H1 (cell line): ENCODE data around the gene BLOC1S3. TPM values are rescaled to one million over a fixed set of nuclear protein-coding genes. Genes with fewer than 3 reads are reported as not detected.
A peak's percentile ranks its signal among the peaks of the same experiment; 100 is the strongest.

ENCODE experiments used
- CTCF ChIA-PET: fragments of 300-600 bp; sonication (Branson Sonifier 250); formaldehyde crosslinking; loops from one replicate; lab custom pipeline; 2021; ENCODE audit not compliant: partially characterized antibody; lab: Charles Lee
- POLR2A ChIA-PET: fragments of 300-600 bp; sonication (Branson Sonifier 250); formaldehyde crosslinking; loops from one replicate; lab custom pipeline; 2021; ENCODE audit warnings: inconsistent platforms; ENCODE audit not compliant: partially characterized antibody; lab: Charles Lee
- DNase-seq, 2 experiments: peaks; one replicate each; pipeline versions ENCODE4 v3.0.0 to v3.0.0-alpha.2; 2010 to 2022; ENCODE audit warnings: low spot score in 2 of 2, low read depth in 1 of 2, mixed read lengths in 1 of 2
- FAIRE-seq: peaks from 2 replicates; lab custom pipeline; 2011; peaks lifted over from hg19 to GRCh38; lab: Jason Lieb, UNC
- H2AFZ ChIP-seq: 2 replicates; pipeline ENCODE4 v1.8.1; 2012; ENCODE audit warnings: low read length, inconsistent platforms
- H2AK5ac ChIP-seq: 2 replicates; pipeline ENCODE4 v1.6.1; 2013; ENCODE audit warnings: low read depth, low read length
- H2BK120ac ChIP-seq: replicated peaks from 2 replicates; pipeline ENCODE3; 2013; ENCODE audit warnings: low read depth, low read length, inconsistent platforms
- H2BK12ac ChIP-seq: 2 replicates; pipeline ENCODE4 v1.6.1; 2013; ENCODE audit warnings: low read depth, low read length
- H2BK15ac ChIP-seq: 2 replicates; pipeline ENCODE4 v1.6.1; 2013; ENCODE audit warnings: low read length
- H2BK20ac ChIP-seq: 2 replicates; pipeline ENCODE4 v1.6.1; 2013; ENCODE audit warnings: low read length
- H2BK5ac ChIP-seq: 2 replicates; pipeline ENCODE4 v1.6.1; 2013; ENCODE audit warnings: low read depth, low read length
- H3K14ac ChIP-seq: 2 replicates; pipeline ENCODE4 v1.6.1; 2013; ENCODE audit warnings: inconsistent platforms; ENCODE audit not compliant: insufficient read length
- H3K18ac ChIP-seq: 2 replicates; pipeline ENCODE4 v1.6.1; 2013; ENCODE audit warnings: low read length; ENCODE audit errors: extremely low read depth
- H3K23ac ChIP-seq: 2 replicates; pipeline ENCODE4 v1.6.1; 2013; ENCODE audit warnings: inconsistent platforms; ENCODE audit not compliant: insufficient read length
- H3K23me2 ChIP-seq: 2 replicates; pipeline ENCODE4 v1.6.1; 2013; ENCODE audit warnings: low read depth, low read length
- H3K27ac ChIP-seq: 2 replicates; pipeline ENCODE4 v1.6.1; 2011; ENCODE audit warnings: low read depth, low read length, inconsistent platforms
- H3K27me3 ChIP-seq, 4 experiments: replicated peaks in 1 of 4; 1 replicate in 1 of 4; 2 replicates in 3 of 4; pipeline versions ENCODE4 v1.6.1 to v1.8.1; 2011 to 2013; ENCODE audit warnings: low read length in 3 of 4, mild to moderate bottlenecking in 3 of 4, inconsistent platforms in 2 of 4, mixed read lengths in 2 of 4, moderate library complexity in 1 of 4; ENCODE audit not compliant: control insufficient read depth in 3 of 4, insufficient read depth in 3 of 4; ENCODE audit errors: extremely low read depth in 1 of 4
- H3K36me3 ChIP-seq, 4 experiments: 2 replicates each; pipeline versions ENCODE4 v1.6.1 to v1.8.1; 2011 to 2013; ENCODE audit warnings: mild to moderate bottlenecking in 4 of 4, low read length in 3 of 4, moderate library complexity in 2 of 4, control low read depth in 1 of 4, inconsistent platforms in 1 of 4; ENCODE audit not compliant: insufficient read depth in 4 of 4, control insufficient read depth in 2 of 4
- H3K4ac ChIP-seq: replicated peaks from 2 replicates; pipeline ENCODE3; 2013; ENCODE audit warnings: low read length, low read depth, mixed read lengths, inconsistent platforms; ENCODE audit not compliant: insufficient read length
- H3K4me1 ChIP-seq, 4 experiments: replicated peaks in 1 of 4; 1 replicate in 1 of 4; 2 replicates in 3 of 4; pipeline versions ENCODE4 v1.6.1 to v1.8.1; 2011 to 2013; ENCODE audit warnings: low read length in 3 of 4, inconsistent platforms in 2 of 4, mixed read lengths in 1 of 4; ENCODE audit not compliant: insufficient read depth in 4 of 4, control insufficient read depth in 3 of 4
- H3K4me2 ChIP-seq, 2 experiments: 2 replicates each; pipeline versions ENCODE4 v1.6.1 to v1.8.1; 2011 to 2013; ENCODE audit warnings: low read depth in 2 of 2, low read length in 2 of 2, control low read depth in 1 of 2, inconsistent platforms in 1 of 2, mild to moderate bottlenecking in 1 of 2; ENCODE audit not compliant: insufficient read depth in 1 of 2
- H3K4me3 ChIP-seq, 4 experiments: fragments of 200-600, 300-600 bp in 1 of 4; sonication (generic), shearing (Covaris generic), sonication (Bioruptor Twin) in 1 of 4; 2 replicates each; pipeline versions ENCODE4 v1.5.1 to v1.8.1; 2011 to 2016; ENCODE audit warnings: low read length in 4 of 4, low read depth in 3 of 4, control low read depth in 2 of 4, inconsistent platforms in 2 of 4, mild to moderate bottlenecking in 2 of 4, mixed read lengths in 1 of 4, moderate library complexity in 1 of 4; ENCODE audit not compliant: insufficient read depth in 2 of 4; ENCODE audit errors: extremely low read depth in 1 of 4
- H3K56ac ChIP-seq: replicated peaks from 2 replicates; pipeline ENCODE3; 2013; ENCODE audit warnings: low read depth, mild to moderate bottlenecking, mixed read lengths, low read length, inconsistent platforms; ENCODE audit not compliant: insufficient read length
- H3K79me1 ChIP-seq: 2 replicates; pipeline ENCODE4 v1.6.1; 2013; ENCODE audit warnings: low read depth, low read length, control low read depth
- H3K79me2 ChIP-seq, 2 experiments: 2 replicates each; pipeline versions ENCODE4 v1.6.1 to v1.8.1; 2012 to 2013; ENCODE audit warnings: low read length in 2 of 2, mild to moderate bottlenecking in 2 of 2, inconsistent platforms in 1 of 2; ENCODE audit not compliant: insufficient read depth in 2 of 2, control insufficient read depth in 1 of 2
- H3K9ac ChIP-seq, 4 experiments: replicated peaks in 1 of 4; 1 replicate in 1 of 4; 2 replicates in 3 of 4; pipeline versions ENCODE4 v1.6.1 to v1.8.1; 2011 to 2013; ENCODE audit warnings: low read depth in 3 of 4, low read length in 3 of 4, control low read depth in 2 of 4, mild to moderate bottlenecking in 2 of 4, moderate library complexity in 2 of 4, inconsistent platforms in 1 of 4; ENCODE audit errors: extremely low read depth in 1 of 4
- H3K9me3 ChIP-seq, 2 experiments: 2 replicates each; pipeline versions ENCODE4 v1.6.1 to v1.8.1; 2012 to 2013; ENCODE audit warnings: mild to moderate bottlenecking in 2 of 2, moderate library complexity in 2 of 2, control low read depth in 1 of 2, inconsistent platforms in 1 of 2, low read depth in 1 of 2, low read length in 1 of 2, mixed read lengths in 1 of 2; ENCODE audit not compliant: insufficient read depth in 2 of 2
- H4K20me1 ChIP-seq, 2 experiments: replicated peaks in 1 of 2; 2 replicates each; pipeline versions ENCODE3 to v1.8.1; 2011 to 2013; ENCODE audit warnings: inconsistent platforms in 2 of 2, low read length in 2 of 2, mild to moderate bottlenecking in 1 of 2; ENCODE audit not compliant: insufficient read depth in 2 of 2, control insufficient read depth in 1 of 2
- H4K5ac ChIP-seq: 2 replicates; pipeline ENCODE4 v1.6.1; 2013; ENCODE audit warnings: low read length, low read depth, mixed read lengths, inconsistent platforms; ENCODE audit not compliant: insufficient read length
- H4K8ac ChIP-seq: 2 replicates; pipeline ENCODE4 v1.8.0; 2013; ENCODE audit warnings: mild to moderate bottlenecking, moderate library complexity, low read length, inconsistent platforms; ENCODE audit not compliant: insufficient read depth; ENCODE audit errors: extremely low read depth
- H4K91ac ChIP-seq: replicated peaks from 2 replicates; pipeline ENCODE3; 2013; ENCODE audit warnings: low read length, mixed read lengths, inconsistent platforms; ENCODE audit not compliant: insufficient read length
- KDM1A ChIP-seq: fragments of 200-600, 300-600 bp; sonication (generic); IDR thresholded peaks from 2 replicates; pipeline ENCODE4 v1.7.1; 2016; ENCODE audit warnings: mild to moderate bottlenecking, low read length, borderline replicate concordance
- RAD21 ChIP-seq, 2 experiments: IDR thresholded peaks in 1 of 2; conservative IDR thresholded peaks in 1 of 2; 2 replicates each; pipeline ENCODE4 v1.6.1; 2011; ENCODE audit warnings: low read depth in 2 of 2, low read length in 2 of 2, improper control_type of control experiment in 1 of 2, inconsistent platforms in 1 of 2, mild to moderate bottlenecking in 1 of 2, moderate library complexity in 1 of 2
- RBBP5 ChIP-seq: IDR thresholded peaks from 2 replicates; pipeline ENCODE4 v1.7.1; 2012; ENCODE audit warnings: low read depth, mild to moderate bottlenecking, inconsistent platforms, low read length, moderate library complexity, borderline replicate concordance
- SP4 ChIP-seq: IDR thresholded peaks from 2 replicates; pipeline ENCODE4 v1.6.1; 2012; ENCODE audit warnings: low read length, inconsistent platforms
- WGBS, 2 experiments: shearing (Covaris generic) in 1 of 2; methylation state at CpG; one replicate each; pipeline versions ENCODE4 v1.1.6 to v1.1.7; 2013 to 2015; ENCODE audit warnings: low lambda C conversion rate in 2 of 2, mixed read lengths in 2 of 2, inconsistent platforms in 1 of 2, low coverage in 1 of 2, missing lambda C conversion rate in 1 of 2; ENCODE audit not compliant: insufficient replicate concordance in 2 of 2, insufficient coverage in 1 of 2, insufficient read length in 1 of 2; ENCODE audit errors: extremely low coverage in 1 of 2, missing lambda C conversion rate in 1 of 2; 5-methylcytosine and 5-hydroxymethylcytosine counted together
- polyA plus RNA-seq, 7 experiments: library from polyadenylated mRNA; depleted of rRNA in 3 of 7; stranded (reverse) in 5 of 7; unstranded in 2 of 7; fragments of >200 nt in 5 of 7; fragments of 200-250 nt in 2 of 7; gene quantifications; 1 replicate in 5 of 7; 2 replicates in 1 of 7; 4 replicates in 1 of 7; pipeline versions ENCODE4 v1.2.1 to v1.2.3, GENCODE V29; 2011 to 2013; ENCODE audit warnings: missing spikeins in 2 of 7, mixed read lengths in 2 of 7
- total RNA-seq: library from RNA; stranded (reverse); fragmentation: NEBNext Ultra II Directional; extraction: Animal tissue kit (Norgen Biotek cat#: 25700); gene quantifications from 2 replicates; pipeline ENCODE4 v1.2.1, GENCODE V29; 2021
- TF ChIP-seq, protein P1 (sequence below), 3 experiments: IDR thresholded peaks; 1 replicate in 2 of 3; 2 replicates in 1 of 3; pipeline versions ENCODE4 v1.5.1 to v1.6.1; 2011; ENCODE audit warnings: low read length in 3 of 3, mild to moderate bottlenecking in 3 of 3, inconsistent platforms in 2 of 3, low read depth in 1 of 3, moderate library complexity in 1 of 3; ENCODE audit not compliant: insufficient read depth in 1 of 3; ENCODE audit errors: control extremely low read depth in 1 of 3

The BLOC1S3 gene
- total and polyA plus RNA-seq, 2 of the 8 experiments (the other 6 are each of a cell fraction or from before 2014, with no cell fraction given), result 6.0 to 6.1 TPM

DNA sequence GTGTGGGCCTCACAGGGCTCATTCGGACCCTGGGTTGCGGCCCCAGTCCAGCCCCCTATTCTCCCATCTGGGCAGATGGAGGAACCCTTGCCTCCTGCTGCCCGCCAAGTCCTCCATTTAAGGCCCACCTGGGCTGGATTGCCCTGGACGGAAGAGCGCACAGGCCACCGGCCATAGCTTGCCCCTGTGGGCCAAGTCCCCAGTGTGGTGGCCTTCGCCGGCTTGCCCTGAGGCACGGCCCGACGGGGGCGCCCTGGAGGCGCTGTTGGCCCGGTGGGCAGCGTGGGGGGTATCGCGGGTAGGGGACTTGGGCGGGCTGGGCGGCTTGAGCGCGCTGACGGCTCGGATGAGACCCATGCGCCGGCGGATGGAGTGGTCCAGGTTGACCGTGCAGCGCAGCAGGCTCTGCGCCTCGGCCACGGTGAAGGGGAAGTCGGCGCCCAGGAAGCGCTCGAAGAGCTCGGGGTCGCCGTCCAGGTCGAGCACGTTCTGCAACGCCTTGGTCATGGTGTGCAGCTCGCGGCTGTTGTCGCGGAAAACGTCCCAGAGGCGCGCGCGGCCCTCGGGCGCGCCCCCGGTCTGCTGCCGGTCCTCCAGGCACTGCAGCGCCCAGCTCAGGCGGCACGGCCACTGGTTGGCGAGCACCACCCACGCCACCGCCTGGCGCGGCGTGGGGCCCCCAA, 26.6 kb upstream of the BLOC1S3 start:
- H3K79me2 ChIP-seq, result no peaks in the 10 kb centered on the region
- no peak overlapping the region for H3K18ac ChIP-seq
- peak overlapping the region in 2 of 4 experiments; percentile 7 to 49; a peak in 2 of 8 replicates for H3K4me3 ChIP-seq
- H4K20me1 ChIP-seq, result peaks cover 0 to 20% of the 10 kb centered on the region in 2 experiments
- FAIRE-seq, result no peak
- H3K4me2 ChIP-seq, result peak overlapping the region; percentile 53 to 77
- 0 out of 8 replicates have a peak, but pooled peaks cover 0 to 2% (median 0%) of the 10 kb centered on the region in 4 experiments for H3K36me3 ChIP-seq
- H2BK15ac ChIP-seq, result no peak overlapping the region
- no peaks in the 10 kb centered on the region; the same call in 1 of the 2 replicates for H3K79me1 ChIP-seq
- H4K8ac ChIP-seq, result peak overlapping the region; percentile 28; the same call in 1 of the 2 replicates
- H3K27me3 ChIP-seq, result peaks cover 16 to 45% (median 37%) of the 10 kb centered on the region in 4 experiments
- DNase-seq, result no peak
- no peak overlapping the region for H2BK12ac ChIP-seq
- peaks cover 0 to 13% (median 3%) of the 10 kb centered on the region in 4 experiments; a peak in 6 of 7 replicates for H3K4me1 ChIP-seq
- whole genome bisulfite sequencing, 2 experiments, result 55% methylated on average over 50 of the region's 64 CpGs; no CpG with 5 or more reads in 1 of the 2 experiments
- H3K23ac ChIP-seq, result no peak overlapping the region
- no peak overlapping the region for H2BK120ac ChIP-seq
- H2AFZ ChIP-seq, result no peak overlapping the region
- no peak overlapping the region for H2BK20ac ChIP-seq
- ChIA-PET CTCF (interaction anchor here (0.6 to 5.5 kb wide), 17 partner anchors 8 to 333 kb away, joined by 3 to 32 read pairs (median 4); partner anchors contain the start of genes NKPD1 and PPP1R37), POLR2A (interaction anchor here (0.6 to 3.5 kb wide), 12 partner anchors 10 to 194 kb away, joined by 3 to 19 read pairs (median 4); partner anchors contain the start of genes NKPD1 and PPP1R37)
- no peak overlapping the region for H4K91ac ChIP-seq
- H2BK5ac ChIP-seq, result no peak overlapping the region
- no peak overlapping the region for H2AK5ac ChIP-seq
- no peak overlapping the region for H3K14ac ChIP-seq
- H3K4ac ChIP-seq, result no peak overlapping the region
- peaks cover 9% of the 10 kb centered on the region; the same call in 1 of the 2 replicates for H3K23me2 ChIP-seq
- no peak overlapping the region for H3K27ac ChIP-seq
- TF ChIP-seq, protein P1, sequence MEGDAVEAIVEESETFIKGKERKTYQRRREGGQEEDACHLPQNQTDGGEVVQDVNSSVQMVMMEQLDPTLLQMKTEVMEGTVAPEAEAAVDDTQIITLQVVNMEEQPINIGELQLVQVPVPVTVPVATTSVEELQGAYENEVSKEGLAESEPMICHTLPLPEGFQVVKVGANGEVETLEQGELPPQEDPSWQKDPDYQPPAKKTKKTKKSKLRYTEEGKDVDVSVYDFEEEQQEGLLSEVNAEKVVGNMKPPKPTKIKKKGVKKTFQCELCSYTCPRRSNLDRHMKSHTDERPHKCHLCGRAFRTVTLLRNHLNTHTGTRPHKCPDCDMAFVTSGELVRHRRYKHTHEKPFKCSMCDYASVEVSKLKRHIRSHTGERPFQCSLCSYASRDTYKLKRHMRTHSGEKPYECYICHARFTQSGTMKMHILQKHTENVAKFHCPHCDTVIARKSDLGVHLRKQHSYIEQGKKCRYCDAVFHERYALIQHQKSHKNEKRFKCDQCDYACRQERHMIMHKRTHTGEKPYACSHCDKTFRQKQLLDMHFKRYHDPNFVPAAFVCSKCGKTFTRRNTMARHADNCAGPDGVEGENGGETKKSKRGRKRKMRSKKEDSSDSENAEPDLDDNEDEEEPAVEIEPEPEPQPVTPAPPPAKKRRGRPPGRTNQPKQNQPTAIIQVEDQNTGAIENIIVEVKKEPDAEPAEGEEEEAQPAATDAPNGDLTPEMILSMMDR (IDR thresholded peaks at IDR 0.05; ENCODE audit: control extremely low read depth in 1 of 3, insufficient read depth in 1 of 3, low read depth in 1 of 3, low read length in 3 of 3), result peak; percentile 29 to 51 (median 31)
- TF ChIP-seq KDM1A (no peak), RBBP5 (peak; percentile 24; the same call in 1 of the 2 replicates), SP4 (no peak), RAD21 (IDR thresholded peaks at IDR 0.05 in 1 of 2, conservative IDR thresholded peaks at IDR 0.05 in 1 of 2; ENCODE audit: low read depth in 2 of 2, low read length in 2 of 2) (peak in 1 of 2 experiments; percentile 17; a peak in 1 of 4 replicates)
- H3K9ac ChIP-seq, result no peak overlapping the region
- H3K56ac ChIP-seq, result no peak overlapping the region
- H4K5ac ChIP-seq, result no peak overlapping the region
- peaks cover 0 to 8% of the 10 kb centered on the region in 2 experiments; a peak in 1 of 4 replicates for H3K9me3 ChIP-seq
